ENCODE results near the gene ZBTB8OS. TPM values are rescaled to one million over a fixed set of nuclear protein-coding genes. Genes with fewer than 3 reads are reported as not detected.

ZBTB8OS gene
- total RNA-seq, 1 experiment from 2014 or later: 49.2 TPM

GRCh38 chr1:32636914-32637645, 13.3 kb downstream of the ZBTB8OS start:
- ChIA-PET POLR2A (interaction anchor here (0.6 kb wide), 1 partner anchor 7 kb away, joined by 3 read pairs; no protein-coding TSS in a partner anchor), RAD21 (ENCODE audit: low non-redundant PET in 1 of 2, low total read pairs in 2 of 2, uncharacterized antibody in 2 of 2, unreplicated experiment in 2 of 2) (no interaction called here), CTCF (no interaction called here)
- H3K4me1 ChIP-seq (ENCODE audit: control insufficient read depth in 1 of 2, insufficient read depth in 2 of 2, low read length in 2 of 2): no peaks in the 10 kb centered on the region
- H3K9me2 ChIP-seq (ENCODE audit: insufficient read depth): no peaks in the 10 kb centered on the region
- BruUV-seq (replicated peaks): no TSS peak
- intact Hi-C loops (cut with micrococcal nuclease): no loop called here
- H2AFZ ChIP-seq (ENCODE audit: low read depth, low read length, poor library complexity, severe bottlenecking): no peak overlapping the region
- H3K36me3 ChIP-seq (ENCODE audit: control insufficient read depth in 1 of 2, insufficient read depth in 2 of 2, low read length in 2 of 2): peaks cover 0 to 4% of the 10 kb centered on the region in 2 experiments; a peak in 1 of 4 replicates
- TF ChIP-seq, protein P1, sequence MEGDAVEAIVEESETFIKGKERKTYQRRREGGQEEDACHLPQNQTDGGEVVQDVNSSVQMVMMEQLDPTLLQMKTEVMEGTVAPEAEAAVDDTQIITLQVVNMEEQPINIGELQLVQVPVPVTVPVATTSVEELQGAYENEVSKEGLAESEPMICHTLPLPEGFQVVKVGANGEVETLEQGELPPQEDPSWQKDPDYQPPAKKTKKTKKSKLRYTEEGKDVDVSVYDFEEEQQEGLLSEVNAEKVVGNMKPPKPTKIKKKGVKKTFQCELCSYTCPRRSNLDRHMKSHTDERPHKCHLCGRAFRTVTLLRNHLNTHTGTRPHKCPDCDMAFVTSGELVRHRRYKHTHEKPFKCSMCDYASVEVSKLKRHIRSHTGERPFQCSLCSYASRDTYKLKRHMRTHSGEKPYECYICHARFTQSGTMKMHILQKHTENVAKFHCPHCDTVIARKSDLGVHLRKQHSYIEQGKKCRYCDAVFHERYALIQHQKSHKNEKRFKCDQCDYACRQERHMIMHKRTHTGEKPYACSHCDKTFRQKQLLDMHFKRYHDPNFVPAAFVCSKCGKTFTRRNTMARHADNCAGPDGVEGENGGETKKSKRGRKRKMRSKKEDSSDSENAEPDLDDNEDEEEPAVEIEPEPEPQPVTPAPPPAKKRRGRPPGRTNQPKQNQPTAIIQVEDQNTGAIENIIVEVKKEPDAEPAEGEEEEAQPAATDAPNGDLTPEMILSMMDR (IDR thresholded peaks at IDR 0.05 in 2 of 3, conservative IDR thresholded peaks at IDR 0.05 in 1 of 3; ENCODE audit: borderline replicate concordance in 1 of 3, insufficient read depth in 1 of 3, low read depth in 2 of 3, low read length in 2 of 3): no peak
- no peak for TF ChIP-seq SP1 (IDR thresholded peaks at IDR 0.05; ENCODE audit: low read depth)
- no peak for TF ChIP-seq ATF3 (IDR thresholded peaks at IDR 0.05)
- no peak for TF ChIP-seq JUND (IDR thresholded peaks at IDR 0.05)
- no peak for TF ChIP-seq ZFX (IDR thresholded peaks at IDR 0.05)
- TF ChIP-seq EZH2 (IDR thresholded peaks at IDR 0.05): no peak
- TF ChIP-seq SIN3A (IDR thresholded peaks at IDR 0.05; ENCODE audit: low read depth): no peak
- TF ChIP-seq CBX3 (IDR thresholded peaks at IDR 0.05; ENCODE audit: low read depth): no peak
- TF ChIP-seq EZH2phosphoT487 (IDR thresholded peaks at IDR 0.05; ENCODE audit: borderline replicate concordance): no peak
- TF ChIP-seq, protein P2, sequence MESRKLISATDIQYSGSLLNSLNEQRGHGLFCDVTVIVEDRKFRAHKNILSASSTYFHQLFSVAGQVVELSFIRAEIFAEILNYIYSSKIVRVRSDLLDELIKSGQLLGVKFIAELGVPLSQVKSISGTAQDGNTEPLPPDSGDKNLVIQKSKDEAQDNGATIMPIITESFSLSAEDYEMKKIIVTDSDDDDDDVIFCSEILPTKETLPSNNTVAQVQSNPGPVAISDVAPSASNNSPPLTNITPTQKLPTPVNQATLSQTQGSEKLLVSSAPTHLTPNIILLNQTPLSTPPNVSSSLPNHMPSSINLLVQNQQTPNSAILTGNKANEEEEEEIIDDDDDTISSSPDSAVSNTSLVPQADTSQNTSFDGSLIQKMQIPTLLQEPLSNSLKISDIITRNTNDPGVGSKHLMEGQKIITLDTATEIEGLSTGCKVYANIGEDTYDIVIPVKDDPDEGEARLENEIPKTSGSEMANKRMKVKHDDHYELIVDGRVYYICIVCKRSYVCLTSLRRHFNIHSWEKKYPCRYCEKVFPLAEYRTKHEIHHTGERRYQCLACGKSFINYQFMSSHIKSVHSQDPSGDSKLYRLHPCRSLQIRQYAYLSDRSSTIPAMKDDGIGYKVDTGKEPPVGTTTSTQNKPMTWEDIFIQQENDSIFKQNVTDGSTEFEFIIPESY (IDR thresholded peaks at IDR 0.05; ENCODE audit: extremely low read depth, insufficient replicate concordance, low read length): no peak
- no peak for TF ChIP-seq ZNF274 (IDR thresholded peaks at IDR 0.05; ENCODE audit: low read depth, low read length)
- no peak for TF ChIP-seq POLR2A (IDR thresholded peaks at IDR 0.05; ENCODE audit: borderline replicate concordance, extremely low read depth, insufficient read depth, insufficient read length)
- no peak for TF ChIP-seq RAD21 (IDR thresholded peaks at IDR 0.05; ENCODE audit: low read depth)
- TF ChIP-seq, protein P3, sequence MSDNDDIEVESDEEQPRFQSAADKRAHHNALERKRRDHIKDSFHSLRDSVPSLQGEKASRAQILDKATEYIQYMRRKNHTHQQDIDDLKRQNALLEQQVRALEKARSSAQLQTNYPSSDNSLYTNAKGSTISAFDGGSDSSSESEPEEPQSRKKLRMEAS (IDR thresholded peaks at IDR 0.05): no peak
- TF ChIP-seq TCF7L2 (IDR thresholded peaks at IDR 0.05; ENCODE audit: borderline replicate concordance, extremely low read depth, insufficient read depth, insufficient read length): no peak
- no peak for TF ChIP-seq ELF1 (IDR thresholded peaks at IDR 0.05; ENCODE audit: borderline replicate concordance, low read depth)
- H3K4me2 ChIP-seq (ENCODE audit: low read length): no peak overlapping the region
- H3K79me2 ChIP-seq (ENCODE audit: insufficient read depth, low read length): peaks cover 88% of the 10 kb centered on the region
- ATAC-seq (no peak), DNase-seq (ENCODE audit: low read depth, low spot score) (no peak)
- no peak overlapping the region for H3K9ac ChIP-seq (ENCODE audit: low read length)
- no peaks in the 10 kb centered on the region for H3K9me3 ChIP-seq (ENCODE audit: control insufficient read depth in 1 of 2, insufficient read depth in 1 of 2, low read depth in 1 of 2, low read length in 2 of 2)
- H3K27me3 ChIP-seq (ENCODE audit: insufficient read depth, low read length): no peaks in the 10 kb centered on the region
- no peak overlapping the region for H3K27ac ChIP-seq (ENCODE audit: low read depth, low read length)
- H3K4me3 ChIP-seq (replicated peaks in 1 of 2; ENCODE audit: low read depth in 1 of 2, low read length in 2 of 2): no peak overlapping the region
- H4K20me1 ChIP-seq (ENCODE audit: insufficient read depth): no peaks in the 10 kb centered on the region

Measured in HCT116 (cell line).